Prostate gland (tissue), 2 donors: ENCODE measurements around the gene SFSWAP. TPM values are rescaled to one million over a fixed set of nuclear protein-coding genes. Genes with fewer than 3 reads are reported as not detected.
"Not testable (repeated sequence)": the region's sequence is repeated elsewhere in the genome, so short reads cannot be mapped to it uniquely, and the experiment has no call there.

ENCODE experiments used
- DNase-seq: peaks from one replicate; pipeline ENCODE4 v3.0.0-alpha.2; 2019; ENCODE audit warnings: low spot score
- H3K27ac ChIP-seq, 2 donors: fragments of 200-600 bp; sonication (generic); 2 replicates each; pipeline ENCODE4 v1.5.1; 2017 to 2019
- H3K27me3 ChIP-seq: fragments of 200-600 bp; sonication (generic); replicated peaks from 2 replicates; pipeline ENCODE4 v1.5.1; 2019; ENCODE audit not compliant: insufficient read depth
- H3K36me3 ChIP-seq, 2 donors: fragments of 200-600 bp; sonication (generic); 1 replicate in 1 of 2; 2 replicates in 1 of 2; pipeline versions ENCODE4 v1.5.1 to v1.8.1; 2017 to 2019
- H3K4me1 ChIP-seq: fragments of 200-600 bp; sonication (generic); replicated peaks from 2 replicates; pipeline ENCODE4 v1.5.1; 2019
- H3K4me3 ChIP-seq, 2 donors: fragments of 200-600 bp; sonication (generic); 2 replicates each; pipeline ENCODE4 v1.5.1; 2017 to 2019
- H3K9me3 ChIP-seq: fragments of 200-600 bp; sonication (generic); 2 replicates; pipeline ENCODE4 v1.5.1; 2017
- POLR2A ChIP-seq: fragments of 450-650 bp; IDR thresholded peaks from one replicate; pipeline ENCODE4 v1.6.1; 2016; ENCODE audit warnings: antibody characterized with exemption, mild to moderate bottlenecking
- POLR2AphosphoS5 ChIP-seq: sonication (generic); formaldehyde crosslinking; IDR thresholded peaks from one replicate; pipeline ENCODE4 v1.6.1; 2017; ENCODE audit warnings: antibody characterized with exemption
- WGBS: methylation state at CpG from one replicate; pipeline ENCODE4 v1.1.5; 2018; 5-methylcytosine and 5-hydroxymethylcytosine counted together
- intact Hi-C: fragments of 100-400 bp; cut with DNase I; formaldehyde crosslinking; loops from one replicate; pipeline ENCODE4 v1.14.2; 2022
- total RNA-seq, 2 donors: library from RNA; depleted of rRNA; stranded (reverse); fragments of >200 nt; gene quantifications; one replicate each; pipeline ENCODE4 v1.1.0, GENCODE V29; 2016
- TF ChIP-seq, protein P1 (sequence below), 4 experiments: fragments of 200-600 bp in 2 of 4; fragments of 450-650 bp in 2 of 4; sonication (generic) in 2 of 4; IDR thresholded peaks; 1 replicate in 3 of 4; 2 replicates in 1 of 4; pipeline ENCODE4 v1.5.1; 2016 to 2019; ENCODE audit warnings: antibody characterized with exemption in 4 of 4, mild to moderate bottlenecking in 2 of 4, moderate library complexity in 2 of 4

SFSWAP gene
- total RNA-seq, 2 donors from 2014 or later, result 24.5 to 53.9 TPM

DNA sequence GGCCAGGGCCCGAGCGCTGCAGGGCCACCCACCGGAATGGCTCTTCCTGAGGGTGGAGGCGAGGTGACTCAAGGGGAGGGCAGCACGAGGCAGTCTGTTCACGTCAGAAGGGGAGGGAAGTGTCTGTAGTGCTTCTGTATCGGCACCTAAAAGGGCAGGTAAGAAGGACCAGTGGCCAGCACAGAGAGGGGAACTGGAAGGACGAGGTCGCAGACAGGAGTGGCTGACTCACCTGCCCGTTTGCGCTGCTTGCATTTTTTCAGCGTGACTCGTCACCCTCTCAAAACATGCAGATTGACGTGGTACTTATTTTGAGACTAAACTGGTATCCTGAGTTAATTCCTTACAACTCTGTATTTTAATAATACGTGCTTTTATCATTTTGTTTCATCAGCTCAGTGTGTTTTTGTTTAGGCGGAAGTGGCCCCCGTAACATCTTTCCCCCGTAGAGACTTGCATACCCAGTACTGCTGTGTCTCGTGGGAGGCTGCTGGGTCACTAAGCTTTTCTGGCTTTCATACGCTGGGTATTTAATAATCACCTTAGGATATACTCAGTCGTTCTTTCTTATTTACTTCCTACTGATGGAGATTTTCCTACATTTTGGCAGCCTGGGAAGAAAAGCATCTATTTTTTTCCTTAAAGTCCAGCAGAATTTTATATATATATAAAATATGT lies 26.4 kb downstream of the SFSWAP start:
- WGBS, result 72% methylated on average over 21 of the region's 21 CpGs
- H3K4me3 ChIP-seq, result no peak overlapping the region
- no peaks in the 10 kb centered on the region for H3K4me1 ChIP-seq
- no peaks in the 10 kb centered on the region for H3K9me3 ChIP-seq
- no peaks in the 10 kb centered on the region for H3K27me3 ChIP-seq
- H3K36me3 ChIP-seq, result peaks cover 9 to 35% of the 10 kb centered on the region in 2 donors
- no peak overlapping the region for H3K27ac ChIP-seq
- no peak for DNase-seq
- intact Hi-C loops, result no loop called here
- no peak for TF ChIP-seq POLR2AphosphoS5
- TF ChIP-seq, protein P1, sequence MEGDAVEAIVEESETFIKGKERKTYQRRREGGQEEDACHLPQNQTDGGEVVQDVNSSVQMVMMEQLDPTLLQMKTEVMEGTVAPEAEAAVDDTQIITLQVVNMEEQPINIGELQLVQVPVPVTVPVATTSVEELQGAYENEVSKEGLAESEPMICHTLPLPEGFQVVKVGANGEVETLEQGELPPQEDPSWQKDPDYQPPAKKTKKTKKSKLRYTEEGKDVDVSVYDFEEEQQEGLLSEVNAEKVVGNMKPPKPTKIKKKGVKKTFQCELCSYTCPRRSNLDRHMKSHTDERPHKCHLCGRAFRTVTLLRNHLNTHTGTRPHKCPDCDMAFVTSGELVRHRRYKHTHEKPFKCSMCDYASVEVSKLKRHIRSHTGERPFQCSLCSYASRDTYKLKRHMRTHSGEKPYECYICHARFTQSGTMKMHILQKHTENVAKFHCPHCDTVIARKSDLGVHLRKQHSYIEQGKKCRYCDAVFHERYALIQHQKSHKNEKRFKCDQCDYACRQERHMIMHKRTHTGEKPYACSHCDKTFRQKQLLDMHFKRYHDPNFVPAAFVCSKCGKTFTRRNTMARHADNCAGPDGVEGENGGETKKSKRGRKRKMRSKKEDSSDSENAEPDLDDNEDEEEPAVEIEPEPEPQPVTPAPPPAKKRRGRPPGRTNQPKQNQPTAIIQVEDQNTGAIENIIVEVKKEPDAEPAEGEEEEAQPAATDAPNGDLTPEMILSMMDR (IDR thresholded peaks at IDR 0.05), result no peak
- TF ChIP-seq POLR2A, result no peak

DNA sequence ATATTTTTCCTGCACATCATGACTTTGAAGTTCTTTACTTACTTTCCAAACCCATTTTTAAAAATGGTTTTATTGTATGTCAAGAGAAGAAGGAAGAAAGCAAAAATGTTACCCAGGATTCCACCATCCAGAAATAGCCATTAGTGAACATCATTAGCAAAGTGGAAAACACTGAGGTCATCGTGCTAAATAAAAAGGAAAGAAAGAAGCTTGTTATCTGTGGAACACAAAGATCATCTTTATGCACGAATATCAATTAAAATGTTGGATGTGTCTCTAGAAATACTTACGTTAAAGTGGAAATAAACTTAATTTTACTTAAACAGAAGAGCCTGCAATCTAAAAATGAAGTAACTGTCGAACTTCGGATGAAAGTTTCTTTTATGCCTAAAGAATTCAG lies 27.3 kb downstream of the SFSWAP start:
- no peaks in the 10 kb centered on the region for H3K4me1 ChIP-seq
- no peaks in the 10 kb centered on the region for H3K27me3 ChIP-seq
- H3K27ac ChIP-seq, result no peak overlapping the region
- no peak overlapping the region for H3K4me3 ChIP-seq
- DNase-seq, result no peak
- no peak for TF ChIP-seq POLR2A
- TF ChIP-seq, protein P1 (IDR thresholded peaks at IDR 0.05), result no peak
- TF ChIP-seq POLR2AphosphoS5, result no peak
- intact Hi-C loops, result no loop called here
- peaks cover 9 to 30% of the 10 kb centered on the region in 2 donors for H3K36me3 ChIP-seq
- 72% methylated on average over 5 of the region's 5 CpGs for WGBS
- H3K9me3 ChIP-seq, result no peaks in the 10 kb centered on the region

DNA sequence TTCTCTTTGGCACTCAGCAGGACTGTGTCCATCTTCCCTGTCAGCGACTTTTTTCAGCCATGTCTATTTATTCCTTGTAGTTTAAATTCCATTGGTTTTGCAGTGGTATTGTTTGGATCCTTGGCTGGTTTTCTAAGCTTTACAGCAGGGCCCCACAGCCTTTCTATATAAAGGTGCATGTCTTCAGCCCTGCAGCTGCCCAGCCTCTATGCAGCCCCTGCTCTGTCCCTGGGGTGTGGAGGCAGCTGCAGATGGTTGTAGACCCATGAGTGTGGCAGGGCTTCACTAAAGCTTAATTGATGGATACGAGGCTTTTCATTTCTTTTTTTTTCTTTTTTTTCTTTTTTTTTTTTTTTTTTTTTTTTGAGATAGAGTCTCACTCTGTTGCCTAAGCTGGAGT lies 29.7 kb downstream of the SFSWAP start:
- no peak for DNase-seq
- H3K36me3 ChIP-seq, result peaks cover 0 to 20% of the 10 kb centered on the region in 2 donors
- intact Hi-C loops, result no loop called here
- 88% methylated on average over 2 of the region's 2 CpGs for WGBS
- no peaks in the 10 kb centered on the region for H3K27me3 ChIP-seq
- no peaks in the 10 kb centered on the region for H3K4me1 ChIP-seq
- H3K9me3 ChIP-seq, result no peaks in the 10 kb centered on the region
- TF ChIP-seq POLR2A, result no peak
- no peak for TF ChIP-seq POLR2AphosphoS5
- TF ChIP-seq, protein P1 (IDR thresholded peaks at IDR 0.05), result no peak
- H3K27ac ChIP-seq, result no peak overlapping the region
- no peak overlapping the region for H3K4me3 ChIP-seq

DNA sequence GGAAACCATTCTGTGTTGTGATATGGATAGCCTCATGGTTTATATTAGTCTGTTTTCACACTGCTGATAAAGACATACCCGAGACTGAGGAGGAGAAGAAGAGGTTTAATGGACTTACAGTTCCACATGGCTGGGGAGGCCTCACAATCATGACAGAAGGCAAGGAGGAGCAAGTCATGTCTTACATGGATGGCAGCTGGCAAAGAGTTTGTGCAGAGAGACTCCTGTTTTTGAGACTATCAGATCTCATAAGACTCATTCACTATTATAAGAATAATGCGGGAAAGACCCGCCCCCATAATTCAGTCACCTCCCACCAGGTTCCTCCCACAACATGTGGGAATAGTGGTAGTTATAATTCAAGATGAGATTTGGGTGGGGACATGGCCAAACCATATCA lies 31.9 kb downstream of the SFSWAP start:
- H3K36me3 ChIP-seq, result peaks cover 0 to 26% of the 10 kb centered on the region in 2 donors
- H3K4me3 ChIP-seq, intact Hi-C loops, H3K9me3 ChIP-seq, H3K27ac ChIP-seq, H3K27me3 ChIP-seq, DNase-seq, H3K4me1 ChIP-seq: not testable (repeated sequence)
- 91% methylated on average over 3 of the region's 3 CpGs for WGBS

- 94% methylated on average over 8 of the region's 8 CpGs for WGBS
- H3K9me3 ChIP-seq, H3K4me3 ChIP-seq, H3K4me1 ChIP-seq, H3K27me3 ChIP-seq, DNase-seq, intact Hi-C loops, H3K27ac ChIP-seq: not testable (repeated sequence)
- peaks cover 0 to 26% of the 10 kb centered on the region in 2 donors for H3K36me3 ChIP-seq
Measured at GRCh38 chr12:131743410-131743809, 32.5 kb downstream of the SFSWAP start.

DNA sequence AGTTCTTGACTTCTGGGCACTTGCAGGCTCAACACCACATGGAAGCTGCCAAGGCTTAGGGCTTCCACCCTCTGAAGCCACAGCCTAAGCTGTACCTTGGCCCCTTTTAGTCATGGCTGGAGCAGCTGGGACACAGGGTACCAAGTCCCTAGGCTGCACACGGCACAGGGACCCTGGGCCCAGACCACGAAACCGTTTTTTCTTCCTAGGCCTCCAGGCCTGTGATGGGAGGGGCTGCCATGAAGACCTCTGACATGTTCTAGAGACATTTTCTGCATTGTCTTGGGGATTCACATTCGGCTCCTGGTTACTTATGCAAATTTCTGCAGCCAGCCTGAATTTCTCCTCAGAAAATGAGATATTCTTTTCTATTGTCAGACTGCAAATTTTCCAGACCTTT lies 33.0 kb downstream of the SFSWAP start:
- intact Hi-C loops, H3K4me3 ChIP-seq, H3K27me3 ChIP-seq, H3K27ac ChIP-seq, H3K4me1 ChIP-seq, H3K9me3 ChIP-seq, DNase-seq: not testable (repeated sequence)
- 98% methylated on average over 4 of the region's 4 CpGs for WGBS
- peaks cover 0 to 26% of the 10 kb centered on the region in 2 donors for H3K36me3 ChIP-seq

- 100% methylated on average over 1 of the region's 1 CpG for WGBS
- H3K27ac ChIP-seq, DNase-seq, H3K4me3 ChIP-seq, intact Hi-C loops, H3K4me1 ChIP-seq, H3K9me3 ChIP-seq, H3K27me3 ChIP-seq: not testable (repeated sequence)
- peaks cover 0 to 25% of the 10 kb centered on the region in 2 donors for H3K36me3 ChIP-seq
Measured at GRCh38 chr12:131744675-131745074, 33.8 kb downstream of the SFSWAP start.
